Activated CD8-positive, alpha-beta memory T cell treated with anti-CD3 and anti-CD28 coated beads, Interleukin-2, amount 50 U/mL, for 24 hours (primary cell): ENCODE measurements around the gene CTBP1.
A peak's percentile ranks its signal among the peaks of the same experiment; 100 is the strongest.

Experiments
- DNase-seq: peaks from one replicate; pipeline ENCODE4 v3.0.0-alpha.2; 2020; ENCODE audit errors: extremely low read depth

Gene CTBP1

DNA sequence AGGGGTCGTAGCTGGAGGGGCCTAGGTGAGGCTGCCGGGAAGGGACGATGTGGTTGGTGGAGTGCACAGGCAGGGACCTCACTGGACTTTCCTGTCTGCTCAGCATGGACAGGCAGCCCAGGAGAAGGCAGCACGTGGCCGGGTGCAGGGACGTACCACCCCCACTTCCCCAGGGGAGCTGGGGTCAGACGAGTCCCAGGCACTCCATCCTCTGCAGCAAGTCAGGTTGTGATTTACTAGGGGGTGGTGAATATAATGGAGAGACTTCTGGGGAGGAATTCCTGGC lies 1.5 kb upstream of the CTBP1 start:
- no peak for DNase-seq

DNA sequence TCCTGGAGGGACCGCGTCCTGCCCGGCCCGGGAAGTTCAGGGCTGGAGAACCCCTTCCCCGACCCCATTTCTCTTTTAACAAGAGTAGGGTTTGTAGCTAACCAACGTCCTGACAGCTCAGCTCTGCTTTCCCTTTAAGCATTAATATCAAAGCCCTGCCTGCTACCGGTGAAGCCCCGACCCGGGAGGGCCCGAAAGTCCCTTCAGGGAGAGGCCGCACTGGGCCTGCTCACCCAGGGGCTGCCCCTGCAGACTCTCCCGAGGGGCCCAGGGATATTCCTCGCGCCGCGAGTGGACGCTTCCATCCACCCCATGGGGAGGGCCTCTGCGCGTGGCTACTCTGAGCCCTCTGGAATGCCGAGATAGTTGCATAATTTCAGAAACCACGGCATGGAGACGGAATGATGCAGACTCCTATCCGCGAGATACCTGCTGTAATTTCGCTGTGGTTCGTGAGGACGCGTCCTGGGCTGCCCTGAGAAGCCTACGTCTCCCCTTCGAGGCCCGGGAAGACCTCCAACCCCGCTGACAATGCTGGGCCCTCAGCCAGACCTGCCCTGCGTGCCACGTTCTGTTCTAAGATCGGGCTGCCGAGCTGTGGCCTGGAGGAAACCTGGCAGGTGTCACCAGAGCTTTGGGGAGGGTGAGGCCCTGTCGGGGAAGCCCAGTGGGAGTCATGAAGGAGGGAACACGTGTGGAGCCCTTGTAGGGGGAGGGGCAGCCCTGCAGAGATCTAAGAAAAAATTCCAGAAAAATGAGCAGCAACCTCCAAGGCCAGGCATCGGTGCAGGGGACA lies 999 bp upstream of the CTBP1 start:
- DNase-seq: no peak

DNA sequence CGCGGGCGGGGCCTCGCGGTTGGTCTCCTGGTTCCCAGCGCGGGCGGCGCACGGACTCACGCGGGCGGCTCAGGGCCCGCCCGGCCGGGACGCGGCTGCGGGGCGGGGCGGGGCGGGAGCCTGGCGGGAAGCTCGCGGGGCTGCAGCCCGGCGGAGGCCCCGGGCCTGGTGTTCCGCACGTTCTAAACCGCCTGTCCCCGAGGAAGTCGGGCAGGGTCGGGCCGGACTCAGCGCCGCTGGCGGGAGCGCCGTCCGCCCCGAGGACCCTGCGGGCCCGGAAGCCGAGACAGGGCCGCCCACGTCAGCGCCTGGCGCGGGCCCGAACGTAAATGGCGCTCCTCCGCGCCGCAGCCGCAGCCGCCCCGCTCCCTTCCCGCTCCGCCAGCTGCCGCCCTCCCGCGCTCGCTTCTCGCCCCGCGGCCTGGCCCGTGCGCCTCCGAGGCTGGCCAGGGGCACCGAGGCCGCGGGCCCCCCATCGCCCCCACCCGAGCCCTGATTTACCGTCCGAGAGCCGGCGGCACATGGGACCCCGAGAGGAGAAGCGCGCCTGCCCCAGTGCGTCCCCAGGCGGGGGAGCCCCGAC lies 309 bp upstream of the CTBP1 start:
- DNase-seq: peak; percentile 47

DNA sequence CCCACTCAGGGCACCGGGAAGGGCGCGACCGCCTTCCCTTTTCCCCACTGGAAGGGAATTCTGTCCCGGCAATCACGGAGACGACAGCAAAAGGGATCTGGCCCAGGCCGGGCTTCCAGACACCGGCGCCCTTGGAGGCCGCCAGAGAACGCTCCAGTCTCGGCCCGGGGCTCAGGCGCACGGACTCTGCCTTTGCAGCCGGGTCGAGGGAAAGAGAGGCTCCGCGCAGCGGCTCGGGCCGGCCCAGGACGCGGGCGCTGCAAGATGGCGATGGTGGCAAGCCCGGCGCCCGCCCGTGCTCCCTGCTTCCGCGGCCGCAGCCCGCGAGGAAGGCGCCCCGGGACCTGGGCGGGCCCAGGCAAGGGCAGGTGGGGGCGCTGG lies 1.1 kb downstream of the CTBP1 start:
- no peak for DNase-seq

DNA sequence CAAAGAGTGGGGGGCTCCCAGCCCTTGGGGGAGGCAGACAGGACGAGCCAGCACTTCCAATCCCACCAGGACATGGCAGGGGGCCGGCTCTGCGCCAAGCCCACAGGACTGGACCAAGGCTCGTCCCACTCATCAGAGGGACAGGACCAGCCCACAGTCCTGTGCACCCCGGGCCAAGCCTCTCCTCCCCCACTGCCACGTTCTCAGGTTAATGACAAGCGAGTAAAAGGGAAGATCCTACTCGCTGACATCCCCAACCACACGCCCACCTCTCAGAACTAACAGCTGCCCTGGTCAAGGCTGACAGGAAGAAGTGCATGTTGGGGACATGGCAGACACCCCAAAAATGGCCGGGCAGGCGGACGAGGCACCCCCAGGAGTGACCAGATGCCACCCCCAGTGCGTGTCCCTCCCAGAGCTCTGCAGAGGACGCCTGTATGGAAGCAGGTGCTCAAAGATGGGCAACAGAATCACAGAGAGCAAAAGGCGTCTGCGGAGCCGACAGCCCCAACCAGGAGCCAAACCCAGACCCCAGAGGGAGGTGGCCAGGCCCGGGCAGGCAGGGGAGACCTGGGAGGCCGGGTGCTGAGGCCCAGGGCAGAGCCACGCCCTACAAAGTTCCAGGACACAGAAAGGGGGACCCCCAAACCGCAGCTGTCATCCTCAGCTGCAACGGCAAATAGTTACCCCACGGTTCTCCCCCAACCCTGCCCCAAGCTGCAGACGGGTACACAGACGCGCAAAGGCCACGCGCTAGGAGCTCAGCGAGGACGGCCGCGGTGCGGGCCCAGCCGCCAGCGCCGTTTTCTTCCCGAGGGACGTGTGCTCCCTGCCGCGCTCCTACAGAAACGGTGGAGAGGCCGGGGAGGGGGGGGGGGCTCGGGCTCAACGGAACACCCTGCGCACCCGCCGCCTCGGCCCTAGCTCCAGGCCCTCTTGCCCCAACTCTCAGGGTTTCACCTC lies 1.7 kb downstream of the CTBP1 start:
- no peak for DNase-seq

DNA sequence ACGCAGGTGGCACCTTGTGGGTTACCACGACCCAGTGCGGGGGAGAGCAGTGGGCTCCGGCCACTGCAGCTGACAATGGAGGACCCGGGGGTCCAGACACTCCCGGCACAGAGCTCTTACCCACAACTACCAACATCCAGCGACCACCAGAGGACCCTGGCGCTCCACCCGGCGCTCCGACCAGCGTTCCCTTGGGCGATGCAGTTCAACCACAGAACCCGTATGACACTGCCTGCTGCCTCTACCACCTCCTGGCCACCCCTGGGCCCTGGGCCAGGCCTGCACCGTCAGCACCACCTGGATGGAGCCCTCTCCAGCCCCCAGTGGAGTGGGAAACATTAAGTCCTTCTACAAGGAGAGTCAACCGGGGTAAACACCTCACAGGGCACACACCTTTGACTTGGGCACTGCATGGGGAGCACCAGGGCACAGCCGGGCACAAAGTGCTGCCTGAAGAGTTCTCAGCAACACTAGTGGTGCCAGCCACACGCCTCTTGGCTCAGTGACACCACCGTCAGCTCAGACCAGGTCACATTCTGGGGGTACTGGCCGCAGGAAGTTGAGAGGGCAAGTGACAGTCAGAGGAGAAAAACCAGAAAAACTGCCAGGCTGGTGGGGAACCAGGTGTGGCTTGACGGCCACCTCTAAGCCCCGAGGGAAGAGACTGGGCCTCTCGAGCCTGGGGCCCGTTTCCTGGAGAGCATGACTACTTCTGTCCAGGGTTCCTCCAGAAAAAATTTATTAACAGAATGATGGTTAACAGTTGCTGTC lies 2.6 kb downstream of the CTBP1 start:
- no peak for DNase-seq

DNA sequence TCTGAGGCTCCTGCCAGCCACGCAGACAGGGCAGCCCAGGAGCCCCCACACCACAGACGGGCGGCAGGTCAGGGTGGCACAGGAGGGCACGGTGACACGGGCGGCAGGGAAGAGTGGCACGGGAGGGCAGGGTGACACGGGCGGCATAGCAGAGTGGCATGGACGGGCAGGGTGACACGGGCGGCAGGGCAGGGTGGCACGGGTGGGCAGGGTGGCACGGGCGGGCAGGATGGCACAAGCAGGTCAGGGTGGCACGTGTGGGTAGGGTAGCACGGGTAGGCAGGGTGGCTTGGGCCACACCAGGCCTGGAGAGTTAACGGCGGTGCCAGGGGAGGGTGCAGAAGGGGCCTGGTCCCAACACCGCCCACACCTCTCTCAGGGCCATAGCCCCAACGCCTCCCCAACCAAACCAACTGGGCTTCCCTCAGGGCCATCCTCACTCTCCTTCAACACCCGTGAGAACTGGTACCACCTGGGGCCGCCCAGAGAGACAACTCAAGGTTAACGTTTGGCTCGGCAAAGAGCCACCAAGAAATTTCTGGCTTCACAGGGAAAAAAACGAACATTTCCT lies 3.4 kb downstream of the CTBP1 start:
- no peak for DNase-seq

DNA sequence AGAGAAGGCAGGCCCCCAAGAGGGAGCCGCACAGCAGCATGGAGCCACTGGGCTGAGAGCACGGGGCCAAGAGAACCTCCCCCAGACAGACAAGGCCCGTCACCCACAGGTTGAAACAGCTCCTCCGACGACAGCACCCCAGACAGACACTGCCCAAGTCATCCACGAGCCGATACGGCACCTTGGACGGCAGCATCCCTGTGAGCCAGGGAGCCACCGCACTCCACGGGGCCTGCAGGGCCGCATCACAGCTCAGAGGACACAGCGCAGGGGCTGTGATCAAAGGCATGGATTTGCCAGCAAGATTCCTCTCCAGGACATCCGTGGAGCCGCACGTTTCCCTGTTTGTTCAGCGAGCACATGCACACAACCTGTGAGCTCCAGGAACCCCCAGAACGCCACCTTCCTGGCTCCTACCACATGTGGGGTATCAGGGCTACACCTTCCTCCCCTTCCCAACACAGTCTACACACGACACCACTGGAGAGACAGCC lies 3.9 kb downstream of the CTBP1 start:
- DNase-seq: no peak

DNA sequence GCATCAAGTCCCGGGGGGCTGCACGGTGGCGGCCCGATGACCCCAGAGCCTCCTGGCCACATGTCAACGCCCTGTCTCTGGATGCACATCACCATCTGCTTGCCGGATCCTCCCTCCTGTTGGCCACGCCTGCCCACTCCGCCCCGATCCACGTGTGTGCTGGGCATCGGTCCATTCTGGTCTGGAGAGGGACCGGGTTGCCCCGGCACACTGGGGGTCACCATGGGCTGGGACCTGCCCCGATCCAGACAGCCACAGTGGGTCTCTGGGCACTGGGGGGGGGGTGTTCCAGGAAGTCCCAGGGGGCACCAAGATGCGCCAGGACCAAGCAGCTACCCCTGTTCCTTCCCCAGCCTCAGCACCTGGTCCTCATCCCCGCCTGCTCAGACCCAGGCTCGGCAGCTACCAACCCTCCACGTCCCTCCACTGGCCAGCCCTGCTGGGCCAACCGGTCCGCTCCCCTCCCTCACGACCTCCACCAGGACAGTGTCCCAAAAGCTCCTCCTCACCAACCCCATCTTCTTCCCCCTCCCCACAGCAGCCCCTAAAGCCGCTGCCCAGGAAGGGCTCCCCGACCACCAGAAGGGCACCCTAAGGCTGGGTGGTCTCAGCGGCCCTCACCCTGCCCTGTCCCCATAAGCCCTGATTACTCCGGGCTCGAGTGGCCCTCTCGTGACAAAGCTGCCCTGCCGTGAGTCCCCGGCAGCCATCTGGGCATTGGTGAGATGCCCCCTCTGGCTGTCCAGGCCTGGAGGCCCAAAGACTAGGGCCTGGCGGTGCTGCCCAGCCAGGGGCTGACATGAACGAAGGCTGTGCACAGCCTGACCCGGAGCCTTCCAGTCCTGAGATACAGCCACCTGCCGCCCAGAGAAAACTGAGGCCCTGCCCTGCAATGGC lies 4.6 kb downstream of the CTBP1 start:
- DNase-seq: no peak

DNA sequence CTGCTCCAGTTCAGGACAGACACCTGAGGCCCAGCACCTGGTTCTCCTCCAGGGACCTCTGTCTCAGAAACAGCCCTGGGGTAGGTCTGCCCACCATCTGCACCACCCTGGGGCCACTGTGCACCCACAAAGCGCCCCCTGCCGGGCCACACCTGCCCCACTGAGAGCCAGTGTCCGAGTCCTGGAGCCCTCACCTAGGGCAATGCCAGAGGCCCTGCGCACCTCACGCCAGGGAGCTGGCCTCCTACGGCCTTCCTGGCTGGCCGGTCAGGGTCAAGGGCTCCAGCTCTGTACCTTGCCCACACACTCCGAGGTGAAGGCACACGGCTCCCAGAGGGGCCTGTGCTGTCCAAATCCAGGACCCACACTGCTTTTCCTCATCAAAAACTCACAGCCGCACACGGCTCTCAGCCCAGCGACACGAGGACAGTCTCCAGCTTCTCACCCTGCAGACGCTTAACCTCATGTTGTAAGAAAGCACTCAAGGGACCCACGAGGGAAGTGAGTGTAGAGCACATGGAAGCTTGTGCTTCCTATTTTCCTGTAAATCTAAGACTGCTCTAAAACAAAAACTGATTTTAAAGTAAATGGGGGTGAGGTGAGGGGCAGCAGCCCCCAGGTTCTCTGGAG lies 5.4 kb downstream of the CTBP1 start:
- no peak for DNase-seq

DNA sequence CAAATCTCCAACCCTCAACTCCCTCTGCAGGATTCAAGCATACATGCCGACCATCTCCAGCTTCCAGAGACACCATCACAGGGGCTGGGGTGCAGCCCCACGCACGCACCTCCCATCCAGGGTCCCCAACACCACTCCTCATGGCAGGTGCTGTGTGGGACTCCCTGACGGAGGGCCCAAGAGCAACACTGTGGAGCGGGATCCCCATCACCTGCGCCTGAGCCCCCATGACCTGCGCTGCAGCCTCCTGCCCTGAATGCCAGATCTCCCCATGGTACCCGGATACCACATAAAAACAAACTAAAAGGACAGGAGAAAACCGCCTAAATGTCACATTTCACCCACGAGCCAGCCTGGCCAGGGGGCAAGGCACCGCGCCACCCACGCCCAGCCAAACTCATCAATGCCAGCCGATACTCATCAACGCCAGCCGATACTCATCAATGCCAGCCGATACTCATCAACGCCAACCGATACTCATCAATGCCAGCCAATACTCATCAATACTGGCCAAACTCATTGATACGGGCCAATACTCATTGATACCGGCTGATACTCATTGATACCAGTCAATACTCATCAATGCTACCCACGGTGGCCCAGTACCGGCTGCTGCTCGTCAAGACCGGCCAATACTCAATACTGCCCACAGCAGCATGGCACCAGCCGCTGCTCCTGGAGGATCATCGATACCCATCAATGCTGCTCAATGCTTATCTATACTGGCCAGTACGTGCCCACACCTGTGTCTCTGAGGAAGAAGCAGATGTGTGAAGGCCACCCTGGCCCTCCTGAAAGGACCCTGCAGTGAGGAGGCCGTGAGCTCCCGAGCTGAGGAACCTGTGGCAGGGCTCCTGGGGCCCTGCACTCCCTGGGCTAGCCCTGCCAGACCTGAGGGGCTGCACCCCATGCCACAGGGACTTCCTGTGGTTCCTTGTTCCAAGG lies 6.2 kb downstream of the CTBP1 start:
- no peak for DNase-seq

DNA sequence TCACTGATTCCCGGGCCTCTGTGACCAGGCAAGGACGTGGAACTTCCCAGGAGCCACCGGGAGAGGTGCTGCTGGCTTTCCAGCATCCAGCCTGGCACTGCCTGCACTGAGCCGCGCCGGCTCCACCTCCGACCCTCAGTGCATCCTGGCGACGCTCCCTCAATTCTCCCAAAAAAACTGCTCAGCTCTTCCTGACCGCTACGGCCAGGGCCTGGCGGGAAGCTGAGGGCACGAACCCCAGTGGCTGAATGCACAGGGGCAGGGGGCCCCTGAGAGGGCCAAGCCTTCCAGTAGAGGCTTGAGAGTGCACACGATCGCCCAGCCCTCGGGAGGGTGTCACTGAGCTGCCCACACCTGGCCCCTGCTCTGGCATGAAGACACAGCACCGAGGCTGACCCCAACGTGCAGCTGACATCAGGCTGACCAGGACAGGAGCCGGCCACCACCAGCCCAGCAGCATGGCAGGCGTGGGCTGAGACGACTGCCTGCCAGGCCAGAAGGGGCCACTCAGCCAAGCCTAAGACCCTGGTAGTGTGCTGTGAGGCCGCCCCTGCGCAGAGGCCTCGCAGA lies 6.9 kb downstream of the CTBP1 start:
- no peak for DNase-seq

DNA sequence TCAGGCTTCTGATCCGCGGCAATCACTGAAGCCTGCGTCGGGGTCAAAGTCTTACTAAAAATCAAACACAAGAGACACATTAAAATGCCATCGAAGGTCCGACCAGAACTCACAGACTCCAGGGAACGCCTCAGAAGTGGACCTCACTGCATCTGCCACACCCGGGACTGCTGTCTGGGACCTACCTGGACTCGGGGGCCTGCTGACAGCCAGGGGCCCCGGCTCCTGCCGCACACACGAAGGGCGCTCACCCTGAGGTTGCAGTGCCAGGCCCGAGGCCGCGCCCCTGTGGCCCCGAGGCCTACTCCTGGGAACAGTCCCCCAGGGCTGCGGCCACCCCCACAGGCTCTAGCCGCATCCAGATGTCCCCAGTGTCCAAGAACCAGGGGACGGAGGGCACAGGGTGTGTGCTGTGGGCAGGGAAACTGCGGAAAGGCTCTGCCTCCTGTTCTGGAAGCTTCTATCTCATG lies 7.4 kb downstream of the CTBP1 start:
- DNase-seq: no peak

DNA sequence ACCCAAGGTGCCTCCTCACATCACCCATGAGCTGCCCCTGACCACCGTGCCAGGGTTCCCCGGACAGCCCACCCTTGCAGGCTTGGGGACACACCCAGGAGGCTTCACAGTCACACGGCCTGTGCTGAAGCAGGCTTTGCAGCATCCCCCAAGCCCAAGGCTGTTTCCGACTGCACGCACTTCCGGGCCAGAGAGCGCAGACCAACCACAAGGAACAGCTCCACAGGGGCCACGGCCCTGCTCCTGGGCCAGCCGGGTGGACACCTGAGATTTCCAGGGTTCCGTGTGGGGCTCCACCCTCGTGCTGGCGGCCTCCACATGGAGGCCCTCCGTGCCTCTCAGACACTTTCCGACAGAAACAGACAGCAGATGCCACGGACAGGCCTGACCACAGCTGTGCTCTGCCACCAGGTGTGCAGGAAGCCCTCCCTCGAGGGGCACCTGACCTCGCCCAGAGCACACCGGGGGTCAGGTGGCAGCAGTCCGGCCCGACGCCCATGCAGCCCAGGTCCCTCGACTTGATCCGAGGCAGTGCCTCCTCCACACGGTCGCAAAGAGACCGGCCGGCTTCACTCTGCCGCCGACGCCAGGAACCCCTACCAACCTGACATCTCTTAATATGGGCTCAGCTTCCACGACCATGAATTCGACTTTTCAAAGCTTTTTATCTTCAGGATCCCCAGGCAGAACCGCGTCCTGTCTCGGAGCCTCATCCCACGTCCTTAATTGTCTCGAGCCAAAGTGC lies 8.0 kb downstream of the CTBP1 start:
- DNase-seq: no peak

DNA sequence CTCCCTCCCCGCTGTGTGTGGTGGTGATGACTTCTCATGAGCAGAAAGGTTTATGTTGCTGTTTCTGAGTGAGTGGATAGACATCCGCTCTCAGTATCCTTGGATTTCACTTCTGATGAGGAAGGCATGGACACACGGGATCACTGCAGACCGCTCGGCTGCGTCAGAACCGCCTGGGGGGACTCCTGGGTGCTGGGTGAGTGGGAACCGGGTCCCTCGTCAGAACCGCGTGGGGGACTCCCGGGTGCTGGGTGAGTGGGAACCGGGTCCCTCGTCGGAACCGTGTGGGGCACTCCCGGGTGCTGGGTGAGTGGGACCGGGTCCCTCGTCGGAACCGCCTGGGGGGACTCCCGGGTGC lies 9.0 kb downstream of the CTBP1 start:
- DNase-seq: no peak

DNA sequence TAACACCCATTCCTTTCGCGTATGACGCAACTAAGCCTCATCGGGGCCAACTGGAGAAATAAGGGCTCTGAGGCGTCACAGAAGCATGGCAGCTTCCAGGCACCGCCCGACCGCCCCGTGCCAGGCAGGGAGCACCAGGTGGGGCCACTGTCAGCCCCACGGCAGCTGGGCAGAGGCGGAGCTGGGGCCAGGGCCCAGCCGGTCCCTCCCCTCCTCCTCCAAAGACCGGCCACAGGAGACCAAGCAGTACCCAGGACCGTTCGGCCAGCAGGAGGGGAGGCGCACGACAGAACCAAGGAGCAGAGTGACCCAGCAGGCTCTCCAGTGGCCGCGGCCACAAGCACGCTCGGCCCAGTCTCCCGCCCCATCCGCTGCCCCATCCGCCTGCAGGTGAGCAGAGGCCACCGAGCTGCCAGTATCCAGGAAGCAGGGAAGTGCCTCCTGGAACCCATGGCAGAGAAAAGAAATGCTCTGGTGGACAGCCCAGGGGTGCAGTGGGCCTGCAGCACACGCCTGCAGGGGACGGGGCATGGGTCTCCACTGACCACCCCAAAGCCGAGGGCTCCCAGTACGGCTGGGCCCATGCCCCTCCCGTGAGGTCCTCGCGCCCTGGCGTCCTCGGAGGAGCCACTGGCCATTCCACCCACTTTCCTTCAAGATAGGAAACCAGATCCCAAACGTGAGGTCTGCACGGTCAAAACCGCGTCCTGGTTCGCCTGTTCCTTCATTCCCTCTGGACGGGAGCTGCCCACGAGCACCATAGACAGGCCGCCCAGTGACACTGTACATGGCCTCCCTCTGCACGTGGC lies 9.6 kb downstream of the CTBP1 start:
- no peak for DNase-seq

DNA sequence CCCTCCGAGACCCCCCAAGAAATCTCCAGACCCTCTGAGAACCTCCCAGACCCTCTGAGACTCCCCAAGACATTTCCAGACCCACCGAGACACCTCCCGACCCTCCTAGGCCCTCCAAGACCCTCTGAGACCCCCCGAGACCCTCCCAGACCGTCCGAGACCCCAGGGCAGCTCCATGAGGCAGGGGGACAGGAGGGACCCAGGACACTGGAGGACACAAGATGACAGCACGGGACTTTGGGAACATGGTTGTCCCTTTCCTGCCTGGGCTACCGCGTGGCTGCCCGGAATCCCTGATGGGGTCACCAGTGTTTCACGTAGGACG lies 10.3 kb downstream of the CTBP1 start:
- no peak for DNase-seq
